H9 (cell line): ENCODE results near the gene STRIP1. TPM values are rescaled to one million over a fixed set of nuclear protein-coding genes. Genes with fewer than 3 reads are reported as not detected.
A peak's percentile ranks its signal among the peaks of the same experiment; 100 is the strongest.

Experiments used
- DNase-seq: peaks from one replicate; pipeline ENCODE4 v3.0.0-alpha.2; 2017
- H2AFZ ChIP-seq: one replicate; pipeline ENCODE4 v1.6.1; 2013; ENCODE audit warnings: mild to moderate bottlenecking, low read length, control low read depth, moderate library complexity
- H2AK5ac ChIP-seq: 2 replicates; pipeline ENCODE4 v1.6.1; 2013; ENCODE audit warnings: low read length, control low read depth, mixed read lengths; ENCODE audit not compliant: insufficient read length
- H2BK120ac ChIP-seq: one replicate; pipeline ENCODE4 v1.6.1; 2013; ENCODE audit warnings: low read depth, mild to moderate bottlenecking, low read length, control low read depth, inconsistent platforms; ENCODE audit not compliant: poor library complexity, severe bottlenecking
- H2BK12ac ChIP-seq: 2 replicates; pipeline ENCODE4 v1.6.1; 2013; ENCODE audit warnings: low read length, control low read depth, mixed read lengths, low read depth; ENCODE audit not compliant: insufficient read length
- H2BK15ac ChIP-seq: 2 replicates; pipeline ENCODE4 v1.6.1; 2013; ENCODE audit warnings: low read depth, low read length, control low read depth
- H2BK20ac ChIP-seq: one replicate; pipeline ENCODE4 v1.6.1; 2013; ENCODE audit warnings: low read depth, mild to moderate bottlenecking, low read length, control low read depth, inconsistent platforms; ENCODE audit not compliant: poor library complexity, severe bottlenecking
- H2BK5ac ChIP-seq: 2 replicates; pipeline ENCODE4 v1.6.1; 2013; ENCODE audit warnings: low read length, control low read depth, mixed read lengths; ENCODE audit not compliant: insufficient read length
- H3K14ac ChIP-seq: 2 replicates; pipeline ENCODE4 v1.6.1; 2013; ENCODE audit warnings: low read length, control low read depth; ENCODE audit not compliant: insufficient read depth
- H3K18ac ChIP-seq: 2 replicates; pipeline ENCODE4 v1.6.1; 2013; ENCODE audit warnings: low read depth, mild to moderate bottlenecking, mixed read lengths, low read length, control low read depth; ENCODE audit not compliant: insufficient read length
- H3K23ac ChIP-seq: 2 replicates; pipeline ENCODE4 v1.6.1; 2013; ENCODE audit warnings: low read length, control low read depth, mixed read lengths, low read depth; ENCODE audit not compliant: insufficient read length
- H3K23me2 ChIP-seq: 2 replicates; pipeline ENCODE4 v1.6.1; 2013; ENCODE audit warnings: low read depth, mild to moderate bottlenecking, mixed read lengths, low read length, control low read depth; ENCODE audit not compliant: insufficient read length, poor library complexity, severe bottlenecking
- H3K27ac ChIP-seq: 2 replicates; pipeline ENCODE4 v1.5.1; 2013; ENCODE audit warnings: low read length, control low read depth, mixed read lengths, low read depth; ENCODE audit not compliant: insufficient read length
- H3K27me3 ChIP-seq: 2 replicates; pipeline ENCODE4 v1.6.1; 2013; ENCODE audit warnings: low read length, control low read depth, inconsistent platforms; ENCODE audit not compliant: insufficient read depth
- H3K4ac ChIP-seq: 2 replicates; pipeline ENCODE4 v1.6.1; 2013; ENCODE audit warnings: low read depth, mild to moderate bottlenecking, control low read depth, inconsistent platforms, low read length, moderate library complexity
- H3K4me1 ChIP-seq: 2 replicates; pipeline ENCODE4 v1.6.1; 2013; ENCODE audit warnings: low read length, control low read depth, inconsistent platforms; ENCODE audit not compliant: insufficient read depth
- H3K4me2 ChIP-seq: 2 replicates; pipeline ENCODE4 v1.6.1; 2013; ENCODE audit warnings: low read length, control low read depth, mixed read lengths; ENCODE audit not compliant: insufficient read length, insufficient read depth
- H3K56ac ChIP-seq: 2 replicates; pipeline ENCODE4 v1.6.1; 2013; ENCODE audit warnings: low read depth, mild to moderate bottlenecking, mixed read lengths, low read length, control low read depth; ENCODE audit not compliant: insufficient read length
- H3K79me1 ChIP-seq: 2 replicates; pipeline ENCODE4 v1.6.1; 2013; ENCODE audit warnings: low read depth, mild to moderate bottlenecking, moderate library complexity, low read length, control low read depth, inconsistent platforms; ENCODE audit not compliant: insufficient read depth, poor library complexity, severe bottlenecking
- H3K79me2 ChIP-seq: 2 replicates; pipeline ENCODE4 v1.6.1; 2013; ENCODE audit warnings: low read length, control low read depth, inconsistent platforms; ENCODE audit not compliant: insufficient read depth
- H3K9ac ChIP-seq: 2 replicates; pipeline ENCODE4 v1.6.1; 2013; ENCODE audit warnings: low read length, control low read depth, mixed read lengths; ENCODE audit not compliant: insufficient read length; ENCODE audit errors: extremely low read depth
- H3K9me3 ChIP-seq: one replicate; pipeline ENCODE4 v1.6.1; 2013; ENCODE audit warnings: low read depth, low read length, inconsistent platforms; ENCODE audit not compliant: control insufficient read depth
- H3T11ph ChIP-seq: one replicate; pipeline ENCODE4 v1.6.1; 2013; ENCODE audit warnings: mild to moderate bottlenecking, low read length, control low read depth, inconsistent platforms
- H4K20me1 ChIP-seq: one replicate; pipeline ENCODE4 v1.6.1; 2013; ENCODE audit not compliant: control insufficient read depth, insufficient read length, insufficient read depth
- H4K5ac ChIP-seq: 2 replicates; pipeline ENCODE4 v1.6.1; 2013; ENCODE audit warnings: low read depth, mild to moderate bottlenecking, mixed read lengths, low read length, control low read depth; ENCODE audit not compliant: insufficient read length
- H4K8ac ChIP-seq: replicated peaks from 2 replicates; pipeline ENCODE4 v1.6.1; 2013; ENCODE audit warnings: low read length, control low read depth, mixed read lengths, low read depth; ENCODE audit not compliant: insufficient read length
- H4K91ac ChIP-seq: 2 replicates; pipeline ENCODE4 v1.6.1; 2013; ENCODE audit warnings: low read depth, mild to moderate bottlenecking, moderate library complexity, mixed read lengths, low read length, control low read depth; ENCODE audit not compliant: insufficient read length
- H3K27ac Mint-ChIP-seq, 3 experiments: 2 replicates in 2 of 3; 3 replicates in 1 of 3; pipeline ENCODE4 v1.8.0; 2020 to 2021; ENCODE audit warnings: mixed read lengths in 3 of 3, mild to moderate bottlenecking in 1 of 3, moderate library complexity in 1 of 3
- H3K27me3 Mint-ChIP-seq: 2 replicates; pipeline ENCODE4 v1.8.0; 2021; ENCODE audit warnings: low read depth, mild to moderate bottlenecking, moderate library complexity, mixed read lengths
- H3K36me3 Mint-ChIP-seq, 3 experiments: 2 replicates in 2 of 3; 3 replicates in 1 of 3; pipeline ENCODE4 v1.8.0; 2020 to 2021; ENCODE audit warnings: low read depth in 3 of 3, mixed read lengths in 3 of 3; ENCODE audit not compliant: insufficient read depth in 1 of 3
- H3K4me1 Mint-ChIP-seq, 2 experiments: 2 replicates each; pipeline ENCODE4 v1.8.0; 2020; ENCODE audit warnings: mixed read lengths in 2 of 2
- H3K4me3 Mint-ChIP-seq, 2 experiments: 2 replicates in 1 of 2; 3 replicates in 1 of 2; pipeline ENCODE4 v1.8.0; 2020 to 2021; ENCODE audit warnings: mild to moderate bottlenecking in 2 of 2, mixed read lengths in 2 of 2, moderate library complexity in 1 of 2
- H3K9me3 Mint-ChIP-seq, 2 experiments: 2 replicates in 1 of 2; 3 replicates in 1 of 2; pipeline ENCODE4 v1.8.0; 2020; ENCODE audit warnings: mild to moderate bottlenecking in 2 of 2, mixed read lengths in 2 of 2, moderate library complexity in 1 of 2
- WGBS: extraction: QIAGEN DNeasy Blood & Tissue Kit; methylation state at CpG from one replicate; pipeline ENCODE4 v1.1.7; 2013; ENCODE audit warnings: missing lambda C conversion rate, low lambda C conversion rate, mixed read lengths; ENCODE audit not compliant: insufficient read length; ENCODE audit errors: extremely low coverage; 5-methylcytosine and 5-hydroxymethylcytosine counted together
- total RNA-seq: library from RNA; stranded (reverse); gene quantifications from 2 replicates; pipeline ENCODE4 v1.2.1, GENCODE V29; 2021
- TF ChIP-seq, protein P1 (sequence below): fragments of 200-600 bp; sonication (generic); conservative IDR thresholded peaks from 3 replicates; pipeline ENCODE4 v1.8.0; 2021; ENCODE audit warnings: antibody characterized with exemption, mild to moderate bottlenecking

The STRIP1 gene
- total RNA-seq, 1 experiment from 2014 or later: 43.6 TPM

DNA sequence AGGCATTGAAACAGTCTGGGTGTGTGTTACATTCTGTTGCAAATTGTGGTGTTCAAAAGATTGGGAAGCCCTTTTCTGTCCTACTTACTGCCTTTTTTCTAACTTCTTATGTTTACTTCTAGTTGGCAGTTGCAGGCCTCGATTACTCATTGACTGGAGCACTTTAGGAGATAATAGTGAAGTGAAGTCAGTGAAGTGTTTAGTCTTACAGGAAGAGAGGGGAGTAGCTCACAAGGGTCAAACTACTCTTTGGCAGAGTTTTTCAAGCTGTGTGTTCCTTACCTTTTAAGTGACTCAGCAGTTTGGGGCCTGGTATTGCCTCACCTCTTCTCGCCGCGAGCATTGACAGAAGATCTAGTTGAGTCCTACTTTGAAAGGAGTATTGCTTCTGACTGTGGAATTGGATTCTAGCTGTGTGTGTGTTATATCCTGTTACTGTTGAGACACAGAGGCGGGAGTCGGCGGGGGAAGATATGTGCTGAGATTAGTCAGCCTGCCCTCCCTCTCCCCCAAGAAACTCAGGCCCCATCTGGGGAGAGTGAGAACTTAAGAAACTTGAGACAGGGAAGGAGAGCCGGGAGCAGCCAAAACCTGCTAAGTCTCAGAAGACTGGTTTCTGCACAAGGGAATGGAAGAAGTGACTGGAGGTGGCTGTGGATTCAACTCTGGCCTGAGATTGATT lies 30.5 kb upstream of the STRIP1 start:
- Histone ChIP-seq H2BK15ac (no peak overlapping the region), H4K5ac (no peak overlapping the region), H3K23me2 (no peaks in the 10 kb centered on the region), H3K79me2 (peaks cover 9% of the 10 kb centered on the region; the same call in 1 of the 2 replicates), H3K14ac (peak overlapping the region; percentile 31; the same call in 1 of the 2 replicates), H3T11ph (no peak overlapping the region), H4K20me1 (no peaks in the 10 kb centered on the region), H2AK5ac (no peak overlapping the region), H2BK120ac (no peak overlapping the region), H3K18ac (peak overlapping the region; percentile 12), H3K9me3 (no peaks in the 10 kb centered on the region), H2BK12ac (no peak overlapping the region), H4K8ac (no peak overlapping the region), H4K91ac (no peak overlapping the region), H3K4me2 (peak overlapping the region; percentile 68), H3K27ac (peak overlapping the region; percentile 93), H2BK20ac (peak overlapping the region; percentile 83), H3K79me1 (no peaks in the 10 kb centered on the region), H3K23ac (no peak overlapping the region), H2AFZ (no peak overlapping the region), H3K9ac (peak overlapping the region; percentile 48), H3K27me3 (no peaks in the 10 kb centered on the region), H3K56ac (no peak overlapping the region), H3K4ac (no peak overlapping the region), H2BK5ac (peak overlapping the region; percentile 74), H3K4me1 (peaks cover 14% of the 10 kb centered on the region)
- peak; percentile 58 for DNase-seq
- TF ChIP-seq, protein P1, sequence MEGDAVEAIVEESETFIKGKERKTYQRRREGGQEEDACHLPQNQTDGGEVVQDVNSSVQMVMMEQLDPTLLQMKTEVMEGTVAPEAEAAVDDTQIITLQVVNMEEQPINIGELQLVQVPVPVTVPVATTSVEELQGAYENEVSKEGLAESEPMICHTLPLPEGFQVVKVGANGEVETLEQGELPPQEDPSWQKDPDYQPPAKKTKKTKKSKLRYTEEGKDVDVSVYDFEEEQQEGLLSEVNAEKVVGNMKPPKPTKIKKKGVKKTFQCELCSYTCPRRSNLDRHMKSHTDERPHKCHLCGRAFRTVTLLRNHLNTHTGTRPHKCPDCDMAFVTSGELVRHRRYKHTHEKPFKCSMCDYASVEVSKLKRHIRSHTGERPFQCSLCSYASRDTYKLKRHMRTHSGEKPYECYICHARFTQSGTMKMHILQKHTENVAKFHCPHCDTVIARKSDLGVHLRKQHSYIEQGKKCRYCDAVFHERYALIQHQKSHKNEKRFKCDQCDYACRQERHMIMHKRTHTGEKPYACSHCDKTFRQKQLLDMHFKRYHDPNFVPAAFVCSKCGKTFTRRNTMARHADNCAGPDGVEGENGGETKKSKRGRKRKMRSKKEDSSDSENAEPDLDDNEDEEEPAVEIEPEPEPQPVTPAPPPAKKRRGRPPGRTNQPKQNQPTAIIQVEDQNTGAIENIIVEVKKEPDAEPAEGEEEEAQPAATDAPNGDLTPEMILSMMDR: no peak
- Mint-ChIP-seq H3K36me3 (peaks cover 0 to 5% (median 5%) of the 10 kb centered on the region in 3 experiments; a peak in 5 of 7 replicates), H3K9me3 (no peaks in the 10 kb centered on the region), H3K4me1 (peaks cover 55 to 60% of the 10 kb centered on the region in 2 experiments), H3K4me3 (peak overlapping the region; percentile 6 to 8; a peak in 2 of 5 replicates), H3K27ac (peak overlapping the region; percentile 75 to 95 (median 95)), H3K27me3 (no peaks in the 10 kb centered on the region)
- WGBS: no CpG with 5 or more reads among the region's 8 CpGs
